Lung (tissue), 12 donors: Measurements from ENCODE around the gene IFT122. TPM values are rescaled to one million over a fixed set of nuclear protein-coding genes. Genes with fewer than 3 reads are reported as not detected.
"Not testable (repeated sequence)": the region's sequence is repeated elsewhere in the genome, so short reads cannot be mapped to it uniquely, and the experiment has no call there.

Experiments
- ATAC-seq: fragments of 200-7000 bp; cut with Tn5 transposase; one replicate; pipeline ENCODE4 v1.9.1; 2020; ENCODE audit warnings: moderate number of reproducible peaks; ENCODE audit not compliant: insufficient read depth, low FRiP score
- DNase-seq, 3 donors: peaks; one replicate each; pipeline ENCODE4 v3.0.0-alpha.2; 2013 to 2017
- H3K27ac ChIP-seq, 2 donors: one replicate each; pipeline ENCODE4 v1.5.1; 2013; ENCODE audit warnings: mild to moderate bottlenecking in 2 of 2, moderate library complexity in 2 of 2, control low read depth in 1 of 2, inconsistent platforms in 1 of 2, low read depth in 1 of 2, low read length in 1 of 2
- H3K27me3 ChIP-seq, 3 donors: one replicate each; pipeline ENCODE4 v1.5.1; 2013; ENCODE audit warnings: low read length in 2 of 3; ENCODE audit not compliant: control insufficient read depth in 3 of 3, insufficient read depth in 3 of 3
- H3K36me3 ChIP-seq, 4 donors: one replicate each; pipeline ENCODE4 v1.5.1; 2013; ENCODE audit warnings: low read length in 4 of 4, mild to moderate bottlenecking in 1 of 4, moderate library complexity in 1 of 4; ENCODE audit not compliant: control insufficient read depth in 4 of 4, insufficient read depth in 4 of 4
- H3K4me1 ChIP-seq, 5 donors: one replicate each; pipeline ENCODE4 v1.5.1; 2013; ENCODE audit warnings: low read length in 5 of 5, mild to moderate bottlenecking in 2 of 5, moderate library complexity in 1 of 5; ENCODE audit not compliant: control insufficient read depth in 5 of 5, insufficient read depth in 5 of 5
- H3K4me3 ChIP-seq: one replicate; pipeline ENCODE4 v1.5.1; 2013; ENCODE audit warnings: mild to moderate bottlenecking, control low read depth, moderate library complexity
- H3K9ac ChIP-seq, 2 donors: one replicate each; pipeline ENCODE4 v1.5.1; 2013; ENCODE audit warnings: low read length in 2 of 2, control low read depth in 1 of 2; ENCODE audit not compliant: insufficient read depth in 1 of 2
- H3K9me3 ChIP-seq, 4 donors: one replicate each; pipeline ENCODE4 v1.5.1; 2013; ENCODE audit warnings: low read length in 3 of 4, mild to moderate bottlenecking in 1 of 4, moderate library complexity in 1 of 4; ENCODE audit not compliant: control insufficient read depth in 4 of 4, insufficient read depth in 3 of 4
- CTCF ChIP-seq: IDR thresholded peaks from 2 replicates; pipeline ENCODE4 v1.5.1; 2012; ENCODE audit warnings: mild to moderate bottlenecking; ENCODE audit errors: control extremely low read depth, extremely low read depth
- WGBS, 2 donors: extraction: QIAGEN DNeasy Blood & Tissue Kit; methylation state at CpG; one replicate each; pipeline ENCODE4 v1.1.7; 2013; 5-methylcytosine and 5-hydroxymethylcytosine counted together
- polyA plus RNA-seq, 2 donors: library from polyadenylated mRNA; stranded (reverse); fragments of 200-250 nt; gene quantifications; one replicate each; pipeline ENCODE4 v1.2.1, GENCODE V29; 2013
- total RNA-seq, 2 donors: library from RNA; depleted of rRNA in 1 of 2; stranded (reverse); fragments of >200 nt in 1 of 2; gene quantifications; one replicate each; pipeline ENCODE4 v1.2.1, GENCODE V29; 2014 to 2021
- donor health status: control.
- donor health status: control.
- donor health status: Bipolar disorder and iron deficiency.
- donor health status: healthy.
- donor health status: DM: yes; HTN: yes; CAD: no.

The IFT122 gene
- total and polyA plus RNA-seq, 4 donors: 11.0 to 65.7 (median 31.7) TPM

DNA sequence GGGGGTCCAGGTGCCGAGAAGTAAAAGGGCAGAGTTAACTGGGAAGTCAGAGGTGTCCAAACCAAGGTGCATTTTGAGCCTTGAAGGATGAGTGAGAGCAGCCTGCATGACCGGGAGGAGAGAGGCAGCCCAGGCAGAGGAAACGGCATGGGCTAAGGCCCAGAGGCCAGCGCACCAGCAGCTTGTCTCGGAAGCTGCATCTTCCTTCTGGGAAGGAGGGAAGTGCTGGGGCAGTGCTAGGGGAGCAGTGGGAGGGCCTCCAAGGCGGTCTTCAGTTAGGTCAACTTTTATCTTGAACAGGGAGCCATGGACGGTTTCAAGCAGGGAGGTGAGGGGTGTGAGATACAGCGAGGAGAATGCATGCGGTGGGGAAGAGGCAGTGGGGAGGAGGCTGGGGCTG is 104.0 kb downstream of the IFT122 start:
- H3K27me3 ChIP-seq: no peaks in the 10 kb centered on the region
- ATAC-seq (no peak), DNase-seq (no peak)
- H3K4me3 ChIP-seq: no peak overlapping the region
- no peaks in the 10 kb centered on the region for H3K9me3 ChIP-seq
- no peaks in the 10 kb centered on the region for H3K36me3 ChIP-seq
- H3K9ac ChIP-seq: no peak overlapping the region
- H3K4me1 ChIP-seq: no peaks in the 10 kb centered on the region
- no peak overlapping the region for H3K27ac ChIP-seq
- WGBS, 2 donors: 89 to 92% methylated on average over 9 of the region's 9 CpGs
- TF ChIP-seq CTCF: no peak

GRCh38 chr3:129545951-129546350 is 105.9 kb downstream of the IFT122 start:
- not testable (repeated sequence) for H3K9ac ChIP-seq, H3K4me3 ChIP-seq, H3K4me1 ChIP-seq, H3K27me3 ChIP-seq, H3K27ac ChIP-seq, ATAC-seq, H3K9me3 ChIP-seq, H3K36me3 ChIP-seq, DNase-seq
- 93 to 95% methylated on average over 3 of the region's 3 CpGs for WGBS, 2 donors

DNA sequence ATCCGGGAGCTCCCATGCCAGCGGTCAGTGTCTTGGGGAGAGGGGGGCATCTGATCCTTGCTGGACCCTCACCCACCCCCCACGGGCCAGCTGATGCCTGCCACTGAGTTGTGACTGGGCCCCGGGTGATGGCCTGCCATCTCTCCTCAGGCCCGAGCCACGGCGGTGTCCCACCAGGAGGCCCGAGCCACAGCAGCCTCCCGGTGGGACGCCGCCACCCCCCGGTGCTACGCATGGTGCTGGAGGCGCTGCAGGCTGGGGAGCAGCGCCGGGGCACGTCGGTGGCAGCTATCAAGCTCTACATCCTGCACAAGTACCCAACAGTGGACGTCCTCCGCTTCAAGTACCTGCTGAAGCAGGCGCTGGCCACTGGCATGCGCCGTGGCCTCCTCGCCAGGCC is 107.2 kb downstream of the IFT122 start:
- DNase-seq (no peak), ATAC-seq (no peak)
- Histone ChIP-seq H3K9me3 (no peaks in the 10 kb centered on the region), H3K9ac (no peak overlapping the region), H3K27ac (no peak overlapping the region), H3K4me3 (no peak overlapping the region), H3K36me3 (no peaks in the 10 kb centered on the region), H3K27me3 (no peaks in the 10 kb centered on the region), H3K4me1 (no peaks in the 10 kb centered on the region)
- WGBS, 2 donors: 87 to 95% methylated on average over 23 to 24 of the region's 24 CpGs
- TF ChIP-seq CTCF: no peak

DNA sequence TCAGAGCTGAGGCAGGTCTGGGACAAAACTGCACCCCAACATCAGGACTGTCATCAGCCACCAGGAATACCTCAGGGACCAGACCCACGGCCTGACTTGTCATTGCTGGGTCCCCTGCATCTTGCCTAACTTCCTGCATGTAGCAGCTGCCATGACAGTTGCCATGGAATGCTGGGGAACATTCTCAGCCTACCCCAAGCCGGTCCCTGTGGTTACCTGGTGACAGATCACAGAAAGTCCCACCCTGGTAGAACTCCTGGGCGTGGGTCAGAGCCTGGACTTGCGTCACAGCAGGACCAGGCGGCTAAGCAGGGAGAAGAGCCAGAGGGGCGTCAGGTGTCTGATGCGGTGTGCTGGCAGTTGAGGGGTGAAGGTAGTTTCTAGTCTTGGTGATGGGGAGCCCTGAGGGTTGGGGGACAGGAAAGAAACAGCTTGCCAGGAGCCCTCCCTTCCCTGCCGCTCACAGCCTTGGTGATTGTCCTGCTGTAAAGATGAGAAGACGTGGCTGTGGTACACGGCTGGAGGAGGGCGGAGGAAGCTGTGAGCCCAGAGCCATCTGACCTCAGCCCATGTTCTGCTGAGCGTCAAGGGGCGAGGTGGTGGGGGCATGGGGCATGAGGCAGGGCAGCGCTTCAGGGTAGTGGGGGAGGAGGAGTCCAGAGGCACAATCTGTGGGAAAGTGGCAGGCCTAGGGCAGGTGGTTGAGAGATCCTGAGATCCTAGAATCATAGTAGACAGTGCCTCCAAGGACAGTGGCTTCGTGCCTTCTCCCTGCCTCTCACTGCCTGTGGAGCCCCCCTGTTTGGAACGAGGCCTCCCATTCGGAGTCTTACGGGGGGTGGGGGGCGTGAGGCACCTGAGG is 108.3 kb downstream of the IFT122 start:
- Histone ChIP-seq H3K27me3 (no peaks in the 10 kb centered on the region), H3K4me3 (no peak overlapping the region), H3K9ac (no peak overlapping the region), H3K36me3 (no peaks in the 10 kb centered on the region), H3K9me3 (no peaks in the 10 kb centered on the region), H3K4me1 (peaks cover 0 to 7% (median 3%) of the 10 kb centered on the region in 5 donors), H3K27ac (no peak overlapping the region)
- ATAC-seq (no peak), DNase-seq (no peak)
- WGBS, 2 donors: 74 to 89% methylated on average over 19 of the region's 19 CpGs
- no peak for TF ChIP-seq CTCF
